ENCODE results near the gene SLMAP.

DNA sequence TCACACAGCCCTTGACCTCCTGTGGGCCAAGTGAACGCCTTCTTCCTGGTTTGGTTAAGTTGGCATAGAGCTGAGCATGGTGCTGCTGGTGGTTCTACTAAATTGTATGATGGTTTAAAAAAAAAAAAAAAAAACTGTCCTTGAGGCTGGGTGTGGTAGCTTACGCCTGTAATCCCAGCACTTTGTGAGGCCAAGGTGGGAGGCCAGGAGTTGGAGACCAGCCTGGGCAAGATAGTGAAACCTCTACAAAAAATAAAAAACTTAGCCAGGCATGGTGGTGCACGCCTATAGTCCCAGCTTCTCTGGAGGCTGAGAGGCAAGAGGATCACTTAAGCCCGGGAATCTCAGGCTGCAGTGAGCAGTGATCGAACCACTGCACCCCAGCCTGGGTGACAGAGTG lies 193.2 kb downstream of the SLMAP start:
- no peak for TF ChIP-seq RFX5 (IDR thresholded peaks at IDR 0.05)
- TF ChIP-seq, protein P1, sequence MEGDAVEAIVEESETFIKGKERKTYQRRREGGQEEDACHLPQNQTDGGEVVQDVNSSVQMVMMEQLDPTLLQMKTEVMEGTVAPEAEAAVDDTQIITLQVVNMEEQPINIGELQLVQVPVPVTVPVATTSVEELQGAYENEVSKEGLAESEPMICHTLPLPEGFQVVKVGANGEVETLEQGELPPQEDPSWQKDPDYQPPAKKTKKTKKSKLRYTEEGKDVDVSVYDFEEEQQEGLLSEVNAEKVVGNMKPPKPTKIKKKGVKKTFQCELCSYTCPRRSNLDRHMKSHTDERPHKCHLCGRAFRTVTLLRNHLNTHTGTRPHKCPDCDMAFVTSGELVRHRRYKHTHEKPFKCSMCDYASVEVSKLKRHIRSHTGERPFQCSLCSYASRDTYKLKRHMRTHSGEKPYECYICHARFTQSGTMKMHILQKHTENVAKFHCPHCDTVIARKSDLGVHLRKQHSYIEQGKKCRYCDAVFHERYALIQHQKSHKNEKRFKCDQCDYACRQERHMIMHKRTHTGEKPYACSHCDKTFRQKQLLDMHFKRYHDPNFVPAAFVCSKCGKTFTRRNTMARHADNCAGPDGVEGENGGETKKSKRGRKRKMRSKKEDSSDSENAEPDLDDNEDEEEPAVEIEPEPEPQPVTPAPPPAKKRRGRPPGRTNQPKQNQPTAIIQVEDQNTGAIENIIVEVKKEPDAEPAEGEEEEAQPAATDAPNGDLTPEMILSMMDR (IDR thresholded peaks at IDR 0.05): no peak
- TF ChIP-seq POLR2A (IDR thresholded peaks at IDR 0.05; ENCODE audit: low read length): no peak
- TF ChIP-seq, protein P2, sequence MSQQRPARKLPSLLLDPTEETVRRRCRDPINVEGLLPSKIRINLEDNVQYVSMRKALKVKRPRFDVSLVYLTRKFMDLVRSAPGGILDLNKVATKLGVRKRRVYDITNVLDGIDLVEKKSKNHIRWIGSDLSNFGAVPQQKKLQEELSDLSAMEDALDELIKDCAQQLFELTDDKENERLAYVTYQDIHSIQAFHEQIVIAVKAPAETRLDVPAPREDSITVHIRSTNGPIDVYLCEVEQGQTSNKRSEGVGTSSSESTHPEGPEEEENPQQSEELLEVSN (IDR thresholded peaks at IDR 0.05; ENCODE audit: borderline replicate concordance, low read depth): no peak
